ENCODE data around the gene ENPP1. TPM values are rescaled to one million over a fixed set of nuclear protein-coding genes. Genes with fewer than 3 reads are reported as not detected.

ENPP1 gene
- total and polyA plus RNA-seq, 2 of the 4 experiments (the other 2 are of a cell fraction): 10.9 to 38.9 TPM

- Histone ChIP-seq H2AFZ (replicated peaks; ENCODE audit: low read length, poor library complexity) (no peak overlapping the region), H3K4me2 (ENCODE audit: low read depth, low read length) (no peak overlapping the region), H3K9me3 (ENCODE audit: control insufficient read depth, insufficient read depth, low read length) (no peaks in the 10 kb centered on the region), H3K9ac (ENCODE audit: low read depth, low read length) (no peak overlapping the region), H3K9me1 (ENCODE audit: insufficient read depth, low read length) (peaks cover 2% of the 10 kb centered on the region; the same call in 1 of the 2 replicates), H3K4me1 (ENCODE audit: control insufficient read depth, insufficient read depth, low read length) (peaks cover 4% of the 10 kb centered on the region), H3K4me3 (ENCODE audit: insufficient read depth, low read depth, low read length) (no peak overlapping the region), H2BK5ac (ENCODE audit: low read depth, low read length, poor library complexity, severe bottlenecking) (no peak overlapping the region), H3K23ac (ENCODE audit: low read depth, low read length) (no peak overlapping the region), H4K20me1 (ENCODE audit: insufficient read depth, low read length) (no peaks in the 10 kb centered on the region), H4K5ac (ENCODE audit: low read depth, low read length) (no peak overlapping the region), H3K79me1 (ENCODE audit: low read depth in 1 of 2, low read length in 2 of 2) (peaks cover 7 to 12% of the 10 kb centered on the region in 2 experiments; a peak in 3 of 4 replicates), H4K8ac (ENCODE audit: low read depth in 2 of 2, low read length in 2 of 2) (no peak overlapping the region; a peak in 1 of 4 replicates), H3K4ac (ENCODE audit: low read depth, low read length) (no peak overlapping the region), H2BK15ac (ENCODE audit: low read depth, low read length) (no peak overlapping the region), H2AK5ac (ENCODE audit: low read depth, low read length) (no peak overlapping the region), H2BK20ac (ENCODE audit: low read depth, low read length) (no peak overlapping the region), H3K27ac (ENCODE audit: insufficient read depth, low read length) (no peak overlapping the region), H3K56ac (ENCODE audit: extremely low read depth, insufficient read depth, low read length) (no peak overlapping the region), H2AK9ac (replicated peaks; ENCODE audit: low read depth, low read length, poor library complexity) (no peak overlapping the region), H4K91ac (ENCODE audit: insufficient read depth, low read depth, low read length) (no peak overlapping the region), H2BK120ac (ENCODE audit: low read depth, low read length) (no peak overlapping the region), H3K27me3 (ENCODE audit: control insufficient read depth, insufficient read depth, low read length) (no peaks in the 10 kb centered on the region), H3K18ac (ENCODE audit: low read depth, low read length) (no peak overlapping the region), H3K36me3 (ENCODE audit: control insufficient read depth, insufficient read depth, low read length) (no peaks in the 10 kb centered on the region), H3K14ac (replicated peaks; ENCODE audit: low read depth, low read length) (no peak overlapping the region)
- WGBS, 2 experiments (ENCODE audit: extremely low coverage in 2 of 2, insufficient read length in 1 of 2): 100% methylated on average over 1 of the region's 3 CpGs; no CpG with 5 or more reads in 1 of the 2 experiments
- ATAC-seq (ENCODE audit: low read depth): no peak
- intact Hi-C loops (cut with micrococcal nuclease) (no loop called here), dilution Hi-C loops (cut with HindIII; ENCODE audit: low sequenced_read_pairs, unreplicated experiment) (no loop called here), in situ Hi-C loops (cut with MboI; ENCODE audit: low sequenced_read_pairs) (no loop called here)
- ChIA-PET CTCF (interaction anchor here (0.5 kb wide), 1 partner anchor 701 kb away, joined by 3 read pairs; no protein-coding TSS in a partner anchor), POLR2A (ENCODE audit: unreplicated experiment) (no interaction called here)
- TF ChIP-seq USF2 (IDR thresholded peaks at IDR 0.05; ENCODE audit: low read depth, low read length): no peak
- no peak for TF ChIP-seq MAZ (IDR thresholded peaks at IDR 0.05; ENCODE audit: borderline replicate concordance, low read depth, low read length)
- no peak for TF ChIP-seq RAD21 (IDR thresholded peaks at IDR 0.05; ENCODE audit: low read length)
- no peak for TF ChIP-seq FOS (IDR thresholded peaks at IDR 0.05; ENCODE audit: low read depth, low read length)
- TF ChIP-seq, protein P1, sequence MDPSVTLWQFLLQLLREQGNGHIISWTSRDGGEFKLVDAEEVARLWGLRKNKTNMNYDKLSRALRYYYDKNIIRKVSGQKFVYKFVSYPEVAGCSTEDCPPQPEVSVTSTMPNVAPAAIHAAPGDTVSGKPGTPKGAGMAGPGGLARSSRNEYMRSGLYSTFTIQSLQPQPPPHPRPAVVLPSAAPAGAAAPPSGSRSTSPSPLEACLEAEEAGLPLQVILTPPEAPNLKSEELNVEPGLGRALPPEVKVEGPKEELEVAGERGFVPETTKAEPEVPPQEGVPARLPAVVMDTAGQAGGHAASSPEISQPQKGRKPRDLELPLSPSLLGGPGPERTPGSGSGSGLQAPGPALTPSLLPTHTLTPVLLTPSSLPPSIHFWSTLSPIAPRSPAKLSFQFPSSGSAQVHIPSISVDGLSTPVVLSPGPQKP (IDR thresholded peaks at IDR 0.05; ENCODE audit: borderline replicate concordance, low read depth, low read length): no peak
- no peak for TF ChIP-seq CHD1 (IDR thresholded peaks at IDR 0.05; ENCODE audit: low read depth, low read length)
- DNase-seq: peak; percentile 23
- BruUV-seq (replicated peaks): no TSS peak
These were observed 15.6 kb downstream of the ENPP1 start for GRCh38 chr6:131823276-131823902.

Data from IMR-90 (cell line).